Vagina (tissue), 2 donors: ENCODE measurements around the gene EREG.

ENCODE experiments used
- CTCF ChIP-seq, 3 experiments: fragments of 450-650 bp in 2 of 3; fragments of 200-600 bp in 1 of 3; sonication (generic) in 1 of 3; IDR thresholded peaks; one replicate each; pipeline ENCODE4 v1.5.1; 2017 to 2019; ENCODE audit warnings: antibody characterized with exemption in 3 of 3, mild to moderate bottlenecking in 2 of 3, moderate library complexity in 2 of 3
- POLR2A ChIP-seq, 2 donors: fragments of 450-650 bp; IDR thresholded peaks; one replicate each; pipeline ENCODE4 v1.6.1; 2017; ENCODE audit warnings: antibody characterized with exemption in 2 of 2, mild to moderate bottlenecking in 2 of 2, moderate library complexity in 2 of 2
- POLR2AphosphoS5 ChIP-seq, 2 donors: sonication (generic); formaldehyde crosslinking; IDR thresholded peaks; one replicate each; pipeline ENCODE4 v1.9.0; 2017; ENCODE audit warnings: antibody characterized with exemption in 2 of 2, mild to moderate bottlenecking in 2 of 2, low read depth in 1 of 2; ENCODE audit not compliant: insufficient read depth in 1 of 2

DNA sequence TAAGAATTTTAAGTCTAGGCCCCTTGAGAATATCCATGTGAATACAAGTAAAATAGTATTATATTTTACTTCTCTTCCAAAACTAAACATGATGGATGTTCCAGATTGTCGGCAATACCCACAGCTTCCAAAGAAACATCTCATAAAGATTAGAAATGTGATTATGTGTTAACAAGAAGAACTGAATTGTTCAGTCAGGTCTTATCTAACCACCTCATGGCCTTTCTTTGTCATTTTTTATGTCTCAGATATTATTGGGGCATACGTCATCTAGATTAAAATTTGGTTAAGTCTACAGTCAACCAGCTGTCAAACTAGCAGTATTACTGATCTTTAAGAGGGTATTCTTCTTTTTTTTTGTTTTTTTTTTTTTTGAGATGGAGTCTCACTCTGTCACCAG is 46.7 kb upstream of the EREG start:
- no peak for TF ChIP-seq CTCF (IDR thresholded peaks at IDR 0.05)
- no peak for TF ChIP-seq POLR2A (IDR thresholded peaks at IDR 0.05)
- no peak for TF ChIP-seq POLR2AphosphoS5 (IDR thresholded peaks at IDR 0.05; ENCODE audit: insufficient read depth in 1 of 2, low read depth in 1 of 2)
